KBM-7 (cell line): ENCODE measurements around the gene SFT2D1.

Source experiments
- DNase-seq: peaks from one replicate; pipeline ENCODE4 v3.0.0-alpha.2; 2015
- in situ Hi-C: fragments of 300-500 bp; cut with MboI; formaldehyde crosslinking; loops from 2 replicates; pipeline ENCODE4 v1.14.3; 2020; ENCODE audit warnings: low sequenced_read_pairs, low pct_unique_long_range_greater_than_20kb, mixed read lengths

The SFT2D1 gene

GRCh38 chr6:166285233-166285632 is 57.1 kb downstream of the SFT2D1 start:
- DNase-seq: no peak
- in situ Hi-C loops: no loop called here

GRCh38 chr6:166284640-166285039 is 57.7 kb downstream of the SFT2D1 start:
- in situ Hi-C loops: no loop called here
- no peak for DNase-seq

GRCh38 chr6:166282394-166283032 is 59.8 kb downstream of the SFT2D1 start:
- in situ Hi-C loops: no loop called here
- no peak for DNase-seq

GRCh38 chr6:166281104-166281503 is 61.2 kb downstream of the SFT2D1 start:
- no peak for DNase-seq
- in situ Hi-C loops: no loop called here

- in situ Hi-C loops: no loop called here
- no peak for DNase-seq
These were observed 63.0 kb downstream of the SFT2D1 start for GRCh38 chr6:166279393-166279679.

- in situ Hi-C loops: no loop called here
- DNase-seq: no peak
These were observed 63.6 kb downstream of the SFT2D1 start for GRCh38 chr6:166278579-166279392.

GRCh38 chr6:166277892-166278578 is 64.3 kb downstream of the SFT2D1 start:
- in situ Hi-C loops: no loop called here
- no peak for DNase-seq

GRCh38 chr6:166277018-166277417 is 65.3 kb downstream of the SFT2D1 start:
- in situ Hi-C loops: no loop called here
- DNase-seq: no peak

- peak; percentile 86 for DNase-seq
- in situ Hi-C loops: no loop called here
These were observed 66.6 kb downstream of the SFT2D1 start for GRCh38 chr6:166275714-166276166.

- no peak for DNase-seq
- in situ Hi-C loops: no loop called here
These were observed 67.5 kb downstream of the SFT2D1 start for GRCh38 chr6:166274739-166275370.

- in situ Hi-C loops: no loop called here
These were observed 68.2 kb downstream of the SFT2D1 start for GRCh38 chr6:166274163-166274562.

GRCh38 chr6:166271376-166271765 is 71.0 kb downstream of the SFT2D1 start:
- DNase-seq: no peak
- in situ Hi-C loops: no loop called here

More at GRCh38 chr6:166274163-166274562, 68.2 kb downstream of the SFT2D1 start:
- no peak for DNase-seq

- in situ Hi-C loops: no loop called here
- DNase-seq: no peak
These were observed 71.5 kb downstream of the SFT2D1 start for GRCh38 chr6:166270706-166271375.
